ENCODE measurements around the gene ECPAS. TPM values are rescaled to one million over a fixed set of nuclear protein-coding genes. Genes with fewer than 3 reads are reported as not detected.
"Not testable (repeated sequence)": the region's sequence is repeated elsewhere in the genome, so short reads cannot be mapped to it uniquely, and the experiment has no call there.

Gene ECPAS
- total and polyA plus RNA-seq, 2 experiments from 2014 or later, result 32.1 to 65.6 TPM

GRCh38 chr9:111524731-111525055 lies 40.5 kb upstream of the ECPAS start:
- peak overlapping the region; percentile 70 for H2AFZ ChIP-seq
- no peaks in the 10 kb centered on the region for H4K20me1 ChIP-seq (ENCODE audit: insufficient read depth, poor library complexity, severe bottlenecking)
- no peak overlapping the region for H3K27ac ChIP-seq
- H3K36me3 ChIP-seq (replicated peaks; ENCODE audit: insufficient read depth, low read depth), result no peaks in the 10 kb centered on the region
- TF ChIP-seq EZH2 (IDR thresholded peaks at IDR 0.05; ENCODE audit: borderline replicate concordance) (no peak), EZH2phosphoT487 (IDR thresholded peaks at IDR 0.05; ENCODE audit: low read depth, severe bottlenecking, unreplicated experiment) (no peak)
- TF ChIP-seq, protein P1, sequence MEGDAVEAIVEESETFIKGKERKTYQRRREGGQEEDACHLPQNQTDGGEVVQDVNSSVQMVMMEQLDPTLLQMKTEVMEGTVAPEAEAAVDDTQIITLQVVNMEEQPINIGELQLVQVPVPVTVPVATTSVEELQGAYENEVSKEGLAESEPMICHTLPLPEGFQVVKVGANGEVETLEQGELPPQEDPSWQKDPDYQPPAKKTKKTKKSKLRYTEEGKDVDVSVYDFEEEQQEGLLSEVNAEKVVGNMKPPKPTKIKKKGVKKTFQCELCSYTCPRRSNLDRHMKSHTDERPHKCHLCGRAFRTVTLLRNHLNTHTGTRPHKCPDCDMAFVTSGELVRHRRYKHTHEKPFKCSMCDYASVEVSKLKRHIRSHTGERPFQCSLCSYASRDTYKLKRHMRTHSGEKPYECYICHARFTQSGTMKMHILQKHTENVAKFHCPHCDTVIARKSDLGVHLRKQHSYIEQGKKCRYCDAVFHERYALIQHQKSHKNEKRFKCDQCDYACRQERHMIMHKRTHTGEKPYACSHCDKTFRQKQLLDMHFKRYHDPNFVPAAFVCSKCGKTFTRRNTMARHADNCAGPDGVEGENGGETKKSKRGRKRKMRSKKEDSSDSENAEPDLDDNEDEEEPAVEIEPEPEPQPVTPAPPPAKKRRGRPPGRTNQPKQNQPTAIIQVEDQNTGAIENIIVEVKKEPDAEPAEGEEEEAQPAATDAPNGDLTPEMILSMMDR (IDR thresholded peaks at IDR 0.05; ENCODE audit: poor library complexity), result no peak
- H3K9me2 ChIP-seq (replicated peaks; ENCODE audit: insufficient read depth), result no peaks in the 10 kb centered on the region
- 38% methylated on average over 7 of the region's 7 CpGs for WGBS (ENCODE audit: low lambda C conversion rate, missing lambda C conversion rate)
- no peak for DNase-seq (ENCODE audit: low spot score)
- H3K4me1 ChIP-seq (ENCODE audit: insufficient read depth), result no peaks in the 10 kb centered on the region
- peaks cover 2% of the 10 kb centered on the region for H3K79me2 ChIP-seq
- no peaks in the 10 kb centered on the region for H3K9me3 ChIP-seq (ENCODE audit: low read depth)
- H3K4me2 ChIP-seq, result peak overlapping the region; percentile 87
- no peaks in the 10 kb centered on the region for H3K27me3 ChIP-seq
- no peak overlapping the region for H3K4me3 ChIP-seq

- H4K20me1 ChIP-seq (ENCODE audit: insufficient read depth, poor library complexity, severe bottlenecking), result no peaks in the 10 kb centered on the region
- H3K4me3 ChIP-seq, result no peak overlapping the region
- H3K36me3 ChIP-seq (replicated peaks; ENCODE audit: insufficient read depth, low read depth), result no peaks in the 10 kb centered on the region
- H3K27me3 ChIP-seq, result no peaks in the 10 kb centered on the region
- no peak for DNase-seq (ENCODE audit: low spot score)
- TF ChIP-seq EZH2phosphoT487 (IDR thresholded peaks at IDR 0.05; ENCODE audit: low read depth, severe bottlenecking, unreplicated experiment), result no peak
- TF ChIP-seq EZH2 (IDR thresholded peaks at IDR 0.05; ENCODE audit: borderline replicate concordance), result no peak
- TF ChIP-seq, protein P1 (IDR thresholded peaks at IDR 0.05; ENCODE audit: poor library complexity), result no peak
- H3K4me2 ChIP-seq, result no peak overlapping the region
- H3K79me2 ChIP-seq, result no peaks in the 10 kb centered on the region
- H3K4me1 ChIP-seq (ENCODE audit: insufficient read depth), result no peaks in the 10 kb centered on the region
- no peak overlapping the region for H3K27ac ChIP-seq
- no peak overlapping the region for H2AFZ ChIP-seq
- WGBS (ENCODE audit: low lambda C conversion rate, missing lambda C conversion rate), result 80% methylated on average over 2 of the region's 2 CpGs
- H3K9me2 ChIP-seq (replicated peaks; ENCODE audit: insufficient read depth), result no peaks in the 10 kb centered on the region
- no peaks in the 10 kb centered on the region for H3K9me3 ChIP-seq (ENCODE audit: low read depth)
Observed at GRCh38 chr9:111516061-111516465, 31.9 kb upstream of the ECPAS start.

DNA sequence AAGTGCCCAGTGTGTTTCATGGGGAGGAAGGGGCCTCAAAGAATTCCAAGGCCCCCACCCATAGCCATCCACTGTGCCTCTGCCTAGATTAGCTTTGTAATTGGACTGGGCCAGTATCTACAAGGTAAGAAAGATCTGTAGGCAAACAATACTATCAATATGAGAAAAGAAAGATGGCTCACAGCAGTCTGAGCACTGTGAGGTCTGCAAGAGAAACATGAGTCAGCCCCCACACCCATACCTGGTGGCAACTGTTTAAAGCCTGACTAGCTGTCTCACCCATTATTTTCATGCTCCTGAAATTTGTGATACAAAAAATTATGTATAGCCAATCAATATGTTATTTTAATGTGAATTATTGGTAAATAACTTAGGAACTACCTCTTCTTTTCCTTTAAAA lies 30.8 kb upstream of the ECPAS start:
- Histone ChIP-seq H3K79me2 (no peaks in the 10 kb centered on the region), H3K27me3 (no peaks in the 10 kb centered on the region), H3K9me2 (replicated peaks; ENCODE audit: insufficient read depth) (no peaks in the 10 kb centered on the region), H3K4me1 (ENCODE audit: insufficient read depth) (no peaks in the 10 kb centered on the region), H2AFZ (no peak overlapping the region), H3K4me2 (no peak overlapping the region), H3K9me3 (ENCODE audit: low read depth) (no peaks in the 10 kb centered on the region), H4K20me1 (ENCODE audit: insufficient read depth, poor library complexity, severe bottlenecking) (no peaks in the 10 kb centered on the region), H3K36me3 (replicated peaks; ENCODE audit: insufficient read depth, low read depth) (no peaks in the 10 kb centered on the region), H3K27ac (no peak overlapping the region), H3K4me3 (no peak overlapping the region)
- no peak for TF ChIP-seq EZH2phosphoT487 (IDR thresholded peaks at IDR 0.05; ENCODE audit: low read depth, severe bottlenecking, unreplicated experiment)
- no peak for TF ChIP-seq EZH2 (IDR thresholded peaks at IDR 0.05; ENCODE audit: borderline replicate concordance)
- TF ChIP-seq, protein P1 (IDR thresholded peaks at IDR 0.05; ENCODE audit: poor library complexity), result no peak
- no peak for DNase-seq (ENCODE audit: low spot score)

DNA sequence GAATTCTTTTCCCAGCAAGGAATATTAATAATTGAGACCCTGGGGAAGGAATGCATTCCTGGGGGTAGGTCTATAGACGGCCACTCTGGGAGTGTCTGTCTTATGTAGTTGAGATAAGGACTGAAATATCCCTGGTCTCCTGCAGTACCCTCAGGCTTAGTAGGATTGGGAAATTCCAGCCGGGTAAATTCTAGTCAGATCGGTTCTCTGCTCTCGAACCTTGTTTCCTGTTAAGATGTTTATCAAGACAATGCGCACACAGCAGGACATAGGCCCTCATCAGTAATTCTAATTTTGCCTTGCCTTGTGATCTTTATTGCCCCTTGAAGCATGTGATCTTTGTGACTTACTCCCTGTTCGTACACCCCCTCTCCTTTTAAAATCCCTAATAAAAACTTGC lies 27.4 kb upstream of the ECPAS start:
- H3K9me3 ChIP-seq (ENCODE audit: low read depth); H3K27ac ChIP-seq; H3K4me1 ChIP-seq (ENCODE audit: insufficient read depth); H3K27me3 ChIP-seq; H3K9me2 ChIP-seq (replicated peaks; ENCODE audit: insufficient read depth); H3K36me3 ChIP-seq (replicated peaks; ENCODE audit: insufficient read depth, low read depth); DNase-seq (ENCODE audit: low spot score); H3K4me2 ChIP-seq; H2AFZ ChIP-seq; H3K4me3 ChIP-seq; H3K79me2 ChIP-seq; H4K20me1 ChIP-seq (ENCODE audit: insufficient read depth, poor library complexity, severe bottlenecking): not testable (repeated sequence)
- WGBS (ENCODE audit: low lambda C conversion rate, missing lambda C conversion rate), result 93% methylated on average over 6 of the region's 6 CpGs
